Measurements from ENCODE around the gene CREB1. TPM values are rescaled to one million over a fixed set of nuclear protein-coding genes. Genes with fewer than 3 reads are reported as not detected.
"Not testable (repeated sequence)": the region's sequence is repeated elsewhere in the genome, so short reads cannot be mapped to it uniquely, and the experiment has no call there.

CREB1 gene
- total RNA-seq, result 41.3 and 68.4 TPM in 2 replicates

GRCh38 chr2:207529330-207530159, at the start of gene CREB1:
TSS of gene CREB1 (plus strand) at chr2:207529962. CDS start at chr2:207555636, 25,674 bp downstream.
- DNase-seq (ENCODE audit: low read depth), result peak; percentile 95

DNA sequence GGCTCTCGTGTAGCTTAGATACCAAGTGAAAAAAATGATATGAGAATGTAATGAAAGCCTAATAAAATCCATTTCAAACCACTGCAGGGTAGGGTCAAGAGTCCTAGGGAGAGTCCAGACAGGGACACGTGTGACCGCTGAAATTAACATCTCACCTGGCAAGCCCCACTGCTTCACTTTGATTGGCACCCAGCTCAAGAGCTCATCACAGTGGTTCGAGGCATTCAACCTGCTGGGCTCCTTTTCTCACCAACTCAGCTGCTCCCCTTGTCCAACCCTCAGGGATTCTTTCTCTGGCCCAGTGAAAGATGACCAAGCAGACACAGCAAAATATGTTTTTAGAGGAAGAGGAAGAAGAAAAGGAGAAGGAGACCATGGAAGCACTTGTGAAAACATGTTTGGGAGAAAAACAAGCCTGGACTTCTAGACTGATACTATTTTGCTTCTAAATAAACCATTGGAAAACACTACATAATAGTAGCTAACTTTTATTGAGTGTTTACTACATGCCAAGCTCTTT, 49.2 kb upstream of the CREB1 start:
- DNase-seq (ENCODE audit: low read depth), result no peak

- DNase-seq (ENCODE audit: low read depth), result no peak
Measured at GRCh38 chr2:207481924-207482323, 47.8 kb upstream of the CREB1 start.

DNA sequence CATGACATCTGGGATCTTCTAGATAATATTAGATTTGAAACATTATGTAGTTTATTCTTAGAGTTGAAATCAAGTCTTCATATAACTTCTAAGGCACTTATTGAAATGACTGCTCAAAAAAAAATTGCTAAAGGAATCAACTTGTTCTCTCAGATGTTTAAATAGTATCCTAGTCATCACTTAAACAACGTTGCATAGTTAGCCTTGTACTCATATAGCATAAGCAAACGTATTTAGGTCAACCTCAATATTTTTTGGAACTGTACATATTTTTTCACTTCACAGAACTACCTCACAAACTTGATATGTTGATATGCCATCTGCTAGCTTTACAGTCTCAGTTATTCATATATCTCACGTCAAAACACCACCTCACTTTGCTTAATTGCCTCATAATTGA, 47.1 kb upstream of the CREB1 start:
- DNase-seq (ENCODE audit: low read depth), result no peak

- no peak for DNase-seq (ENCODE audit: low read depth)
Measured at GRCh38 chr2:207483066-207483465, 46.7 kb upstream of the CREB1 start.

DNA sequence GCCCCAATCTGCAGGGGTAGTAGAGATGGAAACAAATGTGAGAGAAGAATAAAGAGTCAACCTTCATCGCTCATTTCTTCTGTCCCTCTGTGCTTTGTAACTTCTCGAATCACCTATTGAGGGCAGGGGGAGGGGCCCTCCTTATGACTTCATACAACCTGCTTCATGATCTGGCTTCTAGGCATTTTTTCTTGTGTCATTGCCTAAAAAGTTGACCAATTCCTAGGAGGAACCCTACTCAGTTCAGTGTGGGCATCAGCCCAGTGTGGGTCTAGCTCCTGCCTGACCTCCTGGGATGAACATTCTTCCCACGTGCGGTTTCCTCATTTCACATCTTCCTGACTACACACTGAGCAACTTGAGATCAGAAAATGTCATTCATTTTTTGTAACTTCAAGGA, 46.3 kb upstream of the CREB1 start:
- no peak for DNase-seq (ENCODE audit: low read depth)

- no peak for DNase-seq (ENCODE audit: low read depth)
Measured at GRCh38 chr2:207484444-207485391, 45.0 kb upstream of the CREB1 start.

DNA sequence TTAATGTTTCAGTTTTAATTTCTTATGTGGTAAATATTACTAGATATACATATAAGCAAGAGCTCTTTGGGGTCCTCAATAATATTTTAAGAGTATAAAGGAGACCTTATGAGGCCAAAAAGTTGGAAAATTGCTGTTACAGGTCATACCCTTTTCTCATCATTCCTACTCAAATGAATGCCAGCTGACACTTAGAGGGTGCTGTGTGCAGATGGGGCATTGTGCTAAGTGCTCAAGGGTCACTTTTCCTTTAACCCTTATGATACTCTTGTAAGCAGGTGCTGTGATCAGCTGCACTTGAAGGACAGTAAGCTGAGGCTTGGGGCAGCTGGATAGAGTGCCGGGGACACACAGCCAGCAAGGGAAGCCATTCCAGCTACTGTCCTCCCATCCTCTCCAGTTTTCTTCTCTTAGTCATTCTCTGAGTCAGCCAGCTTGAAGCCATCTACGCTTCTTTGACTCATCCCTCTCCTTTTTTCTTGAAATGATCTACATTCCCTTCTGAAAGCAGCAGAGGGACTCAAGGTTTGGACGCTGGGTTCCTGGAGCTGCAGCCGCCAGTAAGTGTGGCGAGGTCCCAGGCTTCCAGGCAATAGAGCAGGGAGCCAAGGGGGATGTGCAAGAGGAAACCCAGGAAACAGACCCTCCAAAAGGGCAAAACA, 42.0 kb upstream of the CREB1 start:
- peak; percentile 59 for DNase-seq (ENCODE audit: low read depth)

GRCh38 chr2:207489251-207489650, 40.5 kb upstream of the CREB1 start:
- no peak for DNase-seq (ENCODE audit: low read depth)

- DNase-seq (ENCODE audit: low read depth), result no peak
Measured at GRCh38 chr2:207490441-207490840, 39.3 kb upstream of the CREB1 start.

DNA sequence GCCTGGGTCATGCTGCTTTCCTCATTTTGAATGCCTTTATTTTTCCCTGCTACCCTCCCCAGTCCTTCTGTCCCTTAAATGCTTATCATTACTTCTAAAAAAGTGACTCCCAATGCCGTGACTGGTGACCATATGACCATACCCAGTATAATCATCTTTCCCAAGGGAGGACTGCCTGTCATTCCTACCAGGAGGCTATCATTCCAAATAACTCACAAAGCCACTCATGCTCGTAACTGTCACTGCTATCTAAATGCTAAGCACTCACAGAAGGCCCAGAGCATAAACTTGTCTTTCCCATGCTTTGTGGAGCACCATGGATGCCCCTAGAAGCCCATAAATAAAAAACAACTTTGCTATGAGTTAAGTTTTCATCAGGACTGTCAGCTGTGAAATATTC, 38.7 kb upstream of the CREB1 start:
- DNase-seq (ENCODE audit: low read depth), result no peak

DNA sequence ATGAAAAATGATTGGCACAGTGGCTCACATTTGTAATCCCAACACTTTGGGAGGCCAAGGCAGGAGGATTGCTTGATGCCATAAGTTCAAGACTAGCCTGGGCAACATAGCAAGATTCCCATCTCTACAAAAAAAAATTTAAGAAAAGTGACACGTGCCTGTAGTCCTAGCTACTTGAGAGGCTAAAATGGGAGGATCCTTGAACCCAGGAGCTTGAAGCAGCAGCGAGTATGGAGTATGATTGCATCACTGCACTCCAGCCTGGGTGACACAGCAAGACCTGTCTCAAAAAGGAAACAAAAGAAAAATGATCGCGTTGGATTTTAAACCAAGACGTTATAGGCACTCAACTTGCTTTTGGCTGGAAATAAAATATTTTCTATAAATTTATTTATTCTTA, 37.8 kb upstream of the CREB1 start:
- DNase-seq (ENCODE audit: low read depth), result no peak

- DNase-seq (ENCODE audit: low read depth), result no peak
Measured at GRCh38 chr2:207492461-207492860, 37.3 kb upstream of the CREB1 start.

- DNase-seq (ENCODE audit: low read depth), result no peak
Measured at GRCh38 chr2:207494137-207494536, 35.6 kb upstream of the CREB1 start.

DNA sequence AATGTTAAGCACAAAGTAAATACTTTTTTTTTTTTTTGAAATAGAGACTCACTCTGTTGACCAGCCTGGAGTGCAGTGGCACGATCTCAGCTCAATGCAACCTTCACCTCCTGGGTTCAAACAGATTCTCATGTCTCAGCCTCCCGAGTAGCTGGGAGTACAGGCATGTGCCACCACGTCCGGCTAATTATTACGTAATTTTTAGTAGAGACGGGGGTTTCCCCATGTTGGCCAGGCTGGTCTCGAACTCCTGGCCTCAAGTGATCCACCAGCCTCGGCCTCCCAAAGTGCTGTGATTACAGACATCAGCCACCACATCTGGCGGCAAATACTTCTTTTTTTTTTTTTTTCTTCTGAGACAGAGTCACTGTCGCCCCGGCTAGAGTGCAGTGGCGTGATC, 32.8 kb upstream of the CREB1 start:
- not testable (repeated sequence) for DNase-seq (ENCODE audit: low read depth)

- DNase-seq (ENCODE audit: low read depth), result no peak
Measured at GRCh38 chr2:207497596-207497995, 32.2 kb upstream of the CREB1 start.

DNA sequence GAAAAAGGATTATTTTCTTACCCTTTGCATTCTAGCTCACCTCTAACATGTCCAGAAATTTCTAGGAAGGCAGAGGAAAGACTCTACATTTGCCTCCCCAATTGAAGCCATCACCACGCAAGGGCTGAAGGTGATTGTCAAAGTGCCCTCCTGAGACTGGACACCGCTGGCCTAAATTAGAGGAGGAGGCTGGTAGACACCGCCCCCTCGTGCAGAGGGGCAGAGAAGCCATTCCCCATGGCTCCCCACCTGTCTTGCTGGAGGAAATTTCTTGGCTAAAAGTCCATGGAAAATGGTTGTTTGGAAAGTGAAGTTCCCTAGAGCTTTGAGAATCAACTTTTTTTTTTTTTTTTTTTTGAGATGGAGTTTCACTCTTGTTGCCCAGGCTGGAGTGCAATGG, 31.3 kb upstream of the CREB1 start:
- DNase-seq (ENCODE audit: low read depth), result no peak

DNA sequence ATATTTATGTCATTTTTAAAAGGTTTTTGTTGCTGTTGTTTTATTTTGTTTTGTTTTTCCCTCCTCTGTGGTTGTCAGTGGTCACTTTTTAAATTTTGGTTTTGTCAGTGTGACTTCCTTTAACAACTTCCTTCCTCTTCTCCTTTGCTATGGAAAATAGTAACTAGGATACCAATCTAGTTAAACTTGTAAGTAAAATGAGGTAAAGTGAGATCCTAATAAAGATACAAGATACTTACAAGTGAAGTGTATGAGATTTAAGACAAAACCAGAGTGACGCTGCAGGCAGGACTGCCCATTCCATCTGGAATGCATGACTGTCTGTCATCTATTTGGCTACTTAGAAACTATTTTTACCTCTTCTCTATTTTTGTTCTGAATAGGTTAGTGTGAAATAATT, 30.6 kb upstream of the CREB1 start:
- no peak for DNase-seq (ENCODE audit: low read depth)

GRCh38 chr2:207501802-207502576, 27.8 kb upstream of the CREB1 start:
- no peak for DNase-seq (ENCODE audit: low read depth)

- no peak for DNase-seq (ENCODE audit: low read depth)
Measured at GRCh38 chr2:207502577-207503198, 27.1 kb upstream of the CREB1 start.

GRCh38 chr2:207503234-207503633, 26.5 kb upstream of the CREB1 start:
- no peak for DNase-seq (ENCODE audit: low read depth)
